Cardiac fibroblast (primary cell): ENCODE data around the gene SLC7A8.
A peak's percentile ranks its signal among the peaks of the same experiment; 100 is the strongest.
"Not testable (repeated sequence)": the region's sequence is repeated elsewhere in the genome, so short reads cannot be mapped to it uniquely, and the experiment has no call there.

Experiments
- DNase-seq, 2 donors: peaks; one replicate each; pipeline versions ENCODE4 v3.0.0 to v3.0.0-alpha.2; 2010; ENCODE audit warnings: low read depth in 2 of 2
- H3K4me3 ChIP-seq, 2 donors: replicated peaks in 1 of 2; 1 replicate in 1 of 2; 2 replicates in 1 of 2; pipeline ENCODE4 v1.5.1; 2011; ENCODE audit warnings: low read depth in 2 of 2, low read length in 2 of 2, mild to moderate bottlenecking in 2 of 2, moderate library complexity in 1 of 2
- TF ChIP-seq, protein P1 (sequence below): IDR thresholded peaks from one replicate; pipeline ENCODE4 v1.5.1; 2011; ENCODE audit warnings: low read depth, mild to moderate bottlenecking, low read length, inconsistent platforms

Gene SLC7A8

DNA sequence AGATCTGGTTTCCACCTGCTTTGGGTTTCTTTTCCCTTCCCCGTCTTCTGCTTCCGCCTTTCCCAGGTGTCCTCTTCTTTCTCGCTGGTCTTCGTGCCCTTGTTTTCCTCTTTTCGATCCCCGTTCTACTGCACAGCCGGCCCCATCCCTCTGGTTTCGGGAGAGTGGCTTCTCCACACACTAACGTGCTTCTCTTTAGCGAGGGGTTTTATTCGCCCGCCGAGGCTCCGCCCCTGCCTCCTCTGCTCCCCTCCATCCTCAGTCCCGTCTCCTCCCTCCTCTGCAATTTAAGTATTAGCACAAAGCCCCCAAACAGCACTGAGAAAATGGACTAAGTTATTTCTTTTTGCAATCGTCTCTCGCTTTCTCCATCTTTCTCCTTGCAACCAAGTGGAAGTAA is at the start of gene SLC7A8:
Gene SLC7A8, minus strand, starts transcription at position 182 of the 400 bp plus-strand sequence. CDS start 746 bp downstream, outside the sequence.
- peak in 1 of 2 donors; percentile 31 for DNase-seq

DNA sequence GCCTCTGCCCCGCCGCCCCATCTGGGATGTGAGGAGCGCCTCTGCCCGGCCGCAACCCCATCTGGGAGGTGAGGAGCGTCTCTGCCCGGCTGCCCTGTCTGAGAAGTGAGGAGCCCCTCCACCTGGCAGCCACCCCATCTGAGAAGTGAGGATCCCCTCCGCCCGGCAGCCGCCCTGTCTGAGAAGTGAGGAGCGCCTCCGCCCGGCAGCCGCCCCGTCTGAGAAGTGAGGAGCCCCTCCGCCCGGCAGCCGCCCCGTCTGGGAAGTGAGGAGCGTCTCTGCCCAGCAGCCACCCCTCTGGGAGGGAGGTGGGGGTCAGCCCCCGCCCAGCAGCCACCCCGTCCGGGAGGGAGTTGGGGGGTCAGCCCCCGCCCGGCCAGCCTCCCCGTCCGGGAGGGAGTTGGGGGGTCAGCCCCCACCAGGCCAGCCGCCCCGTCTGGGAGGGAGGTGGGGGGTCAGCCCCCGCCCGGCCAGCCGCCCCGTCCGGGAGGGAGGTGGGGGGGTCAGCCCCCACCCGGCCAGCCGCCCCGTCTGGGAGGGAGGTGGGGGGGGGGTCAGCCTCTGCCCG is 48.9 kb upstream of the SLC7A8 start:
- H3K4me3 ChIP-seq, DNase-seq: not testable (repeated sequence)

More for the DNA sequence above, at the start of gene SLC7A8:
- TF ChIP-seq, protein P1, sequence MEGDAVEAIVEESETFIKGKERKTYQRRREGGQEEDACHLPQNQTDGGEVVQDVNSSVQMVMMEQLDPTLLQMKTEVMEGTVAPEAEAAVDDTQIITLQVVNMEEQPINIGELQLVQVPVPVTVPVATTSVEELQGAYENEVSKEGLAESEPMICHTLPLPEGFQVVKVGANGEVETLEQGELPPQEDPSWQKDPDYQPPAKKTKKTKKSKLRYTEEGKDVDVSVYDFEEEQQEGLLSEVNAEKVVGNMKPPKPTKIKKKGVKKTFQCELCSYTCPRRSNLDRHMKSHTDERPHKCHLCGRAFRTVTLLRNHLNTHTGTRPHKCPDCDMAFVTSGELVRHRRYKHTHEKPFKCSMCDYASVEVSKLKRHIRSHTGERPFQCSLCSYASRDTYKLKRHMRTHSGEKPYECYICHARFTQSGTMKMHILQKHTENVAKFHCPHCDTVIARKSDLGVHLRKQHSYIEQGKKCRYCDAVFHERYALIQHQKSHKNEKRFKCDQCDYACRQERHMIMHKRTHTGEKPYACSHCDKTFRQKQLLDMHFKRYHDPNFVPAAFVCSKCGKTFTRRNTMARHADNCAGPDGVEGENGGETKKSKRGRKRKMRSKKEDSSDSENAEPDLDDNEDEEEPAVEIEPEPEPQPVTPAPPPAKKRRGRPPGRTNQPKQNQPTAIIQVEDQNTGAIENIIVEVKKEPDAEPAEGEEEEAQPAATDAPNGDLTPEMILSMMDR, result no peak
- H3K4me3 ChIP-seq, result peak within 1 kb of the TSS; percentile 30 to 32

DNA sequence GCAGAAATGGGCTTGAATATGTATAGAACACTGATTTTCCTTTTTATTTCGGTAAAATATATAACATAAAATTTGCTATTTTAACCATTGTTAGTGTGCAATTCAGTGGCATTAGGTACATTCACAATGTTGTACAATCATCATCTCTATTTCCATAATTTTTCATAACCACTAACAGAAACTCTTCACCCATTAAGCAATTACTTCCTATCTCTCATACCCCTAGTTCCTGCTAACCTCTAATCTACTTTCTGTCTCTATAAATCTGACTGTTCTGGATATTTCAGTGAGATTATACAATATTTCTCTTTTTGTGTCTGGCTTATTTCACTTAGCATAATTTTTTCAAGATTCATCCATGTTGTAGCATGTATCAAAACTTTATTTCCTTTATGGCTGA is 45.4 kb upstream of the SLC7A8 start:
- DNase-seq, result no peak
- H3K4me3 ChIP-seq, result no peak overlapping the region
- TF ChIP-seq, protein P1, result no peak

DNA sequence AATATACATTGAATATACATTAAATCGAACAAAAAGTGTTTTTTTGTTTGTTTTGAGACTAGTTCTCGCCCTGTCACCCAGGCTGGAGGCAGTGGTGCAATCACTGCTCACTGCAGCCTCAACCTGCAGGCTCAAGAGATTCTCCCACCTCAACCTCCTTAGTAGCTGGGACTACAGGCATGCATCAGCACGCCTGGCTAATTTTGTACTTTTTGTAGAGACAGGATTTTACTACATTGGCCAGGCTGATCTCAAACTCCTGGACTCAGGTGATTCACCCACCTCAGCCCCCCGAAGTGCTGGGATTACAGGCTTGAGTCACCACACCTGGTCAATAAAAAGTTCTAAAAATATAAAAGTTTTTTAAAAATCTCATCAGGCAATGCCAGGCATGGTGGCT is 44.1 kb upstream of the SLC7A8 start:
- DNase-seq, result no peak
- TF ChIP-seq, protein P1, result no peak
- no peak overlapping the region for H3K4me3 ChIP-seq

DNA sequence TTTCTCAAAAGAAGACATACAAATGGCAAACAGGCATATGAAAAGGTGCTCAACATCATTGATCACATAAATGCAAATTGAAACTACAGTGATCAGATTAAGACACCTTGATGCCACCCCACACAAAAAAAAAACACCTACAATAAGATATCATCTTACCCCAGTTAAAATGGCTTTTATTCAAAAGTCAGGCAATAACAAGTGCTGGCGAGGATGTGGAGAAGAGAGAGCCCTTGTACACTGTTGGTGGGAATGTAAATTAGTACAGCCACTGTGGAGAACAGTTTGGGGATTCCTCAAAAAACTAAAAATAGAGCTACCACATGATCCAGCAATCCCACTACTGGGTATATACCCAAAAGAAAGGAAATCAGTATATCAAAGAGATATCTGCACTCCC is 41.5 kb upstream of the SLC7A8 start:
- H3K4me3 ChIP-seq, DNase-seq: not testable (repeated sequence)

DNA sequence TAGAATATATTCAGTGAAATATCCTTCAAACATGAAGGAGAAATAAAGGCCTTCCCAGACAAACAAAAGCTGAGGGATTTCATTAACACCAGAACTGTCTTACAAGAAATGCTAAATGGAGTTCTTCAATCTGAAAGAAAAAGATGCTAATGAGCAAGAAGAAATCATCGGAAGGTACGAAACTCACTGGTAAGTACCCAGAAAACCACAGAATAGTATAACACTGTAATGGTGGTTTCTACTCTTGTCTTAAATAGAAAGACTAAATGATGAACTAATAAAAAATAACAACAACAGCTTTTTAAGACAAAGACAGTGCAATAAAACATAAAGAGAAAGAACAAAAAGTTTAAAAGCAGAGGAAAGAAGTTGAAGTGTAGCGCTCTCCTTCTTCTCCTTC is 35.6 kb upstream of the SLC7A8 start:
- no peak for DNase-seq
- no peak overlapping the region for H3K4me3 ChIP-seq
- TF ChIP-seq, protein P1, result no peak

DNA sequence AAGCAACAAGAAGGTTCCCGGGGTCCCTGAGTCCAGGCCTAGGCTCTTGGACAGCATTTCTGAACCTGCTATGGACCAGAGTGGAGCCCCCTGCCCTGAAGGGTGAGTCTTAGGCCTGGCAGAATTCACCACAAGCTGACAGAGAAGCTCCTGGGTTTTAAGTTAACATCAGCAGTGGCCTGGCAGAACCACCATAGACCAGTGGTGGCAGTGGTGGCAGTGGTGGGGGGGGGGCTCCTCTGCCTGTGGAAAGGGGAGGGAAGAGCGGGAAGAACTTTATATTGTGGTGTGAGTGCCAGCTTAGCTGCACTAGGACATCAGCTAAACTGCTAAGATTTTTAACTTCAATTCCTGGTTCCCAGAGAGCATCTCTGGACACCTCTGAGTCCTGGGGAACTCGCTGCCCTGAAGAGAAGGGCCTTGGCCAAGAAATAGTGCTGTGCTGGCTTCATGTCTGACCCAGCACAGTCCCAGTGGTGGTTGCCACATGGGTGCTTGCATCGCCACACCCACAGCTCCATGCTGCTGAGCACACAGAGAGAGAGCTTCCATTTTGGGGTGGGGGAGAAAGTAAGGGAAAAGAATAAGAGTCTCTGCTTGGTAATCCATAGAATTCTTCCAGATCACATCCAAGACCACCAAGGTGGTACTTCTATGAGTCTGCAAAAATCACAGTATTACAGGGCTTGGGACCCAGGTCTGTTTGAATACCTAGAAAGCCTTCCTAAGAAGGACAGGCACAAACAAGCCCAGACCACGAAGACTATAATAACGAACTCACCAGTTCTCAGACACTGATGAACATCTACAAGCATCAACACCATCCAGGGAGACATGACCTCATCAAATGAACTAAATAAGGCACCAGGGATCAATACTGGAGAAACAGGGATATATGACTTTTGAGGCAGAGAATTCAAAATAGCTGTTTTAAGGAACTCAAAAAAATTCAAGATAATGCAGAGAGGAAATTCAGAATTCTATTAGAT is 33.9 kb upstream of the SLC7A8 start:
- DNase-seq, result no peak
- TF ChIP-seq, protein P1, result no peak
- no peak overlapping the region for H3K4me3 ChIP-seq
